OCI-LY3 (cell line): ENCODE measurements around the gene DAB1.

Source experiments
- H2AFZ ChIP-seq: fragments of 200-600, 300-600 bp; shearing (Covaris generic); 2 replicates; pipeline ENCODE4 v1.6.0; 2014; ENCODE audit warnings: antibody characterized with exemption, low read depth, low read length
- H3K27ac ChIP-seq: fragments of 200-600, 300-600 bp; sonication (generic); 2 replicates; pipeline ENCODE4 v1.5.1; 2014; ENCODE audit warnings: mild to moderate bottlenecking, low read length, moderate library complexity, mixed read lengths
- H3K27me3 ChIP-seq: fragments of 200-600, 300-600 bp; sonication (generic); 2 replicates; pipeline ENCODE4 v1.6.1; 2014; ENCODE audit warnings: low read depth, low read length, mixed read lengths
- H3K36me3 ChIP-seq: fragments of 200-600, 300-600 bp; sonication (generic); replicated peaks from 2 replicates; pipeline ENCODE3; 2014; ENCODE audit warnings: low read depth, low read length, mixed read lengths
- H3K4me1 ChIP-seq: fragments of 300-600, 200-600 bp; sonication (generic); 2 replicates; pipeline ENCODE4 v1.6.1; 2014; ENCODE audit warnings: low read length, mixed read lengths
- H3K4me2 ChIP-seq: fragments of 200-600, 300-600 bp; sonication (generic); 2 replicates; pipeline ENCODE4 v1.6.1; 2014; ENCODE audit warnings: low read length, mixed read lengths
- H3K4me3 ChIP-seq: fragments of 300-600, 200-600 bp; sonication (generic); 2 replicates; pipeline ENCODE4 v1.5.1; 2014; ENCODE audit warnings: antibody characterized with exemption, mild to moderate bottlenecking, low read length, moderate library complexity
- H3K79me2 ChIP-seq: fragments of 300-600, 200-600 bp; shearing (Covaris generic); 2 replicates; pipeline ENCODE4 v1.6.1; 2014; ENCODE audit warnings: mild to moderate bottlenecking, low read length, mixed read lengths
- H3K9ac ChIP-seq: fragments of 300-600, 200-600 bp; shearing (Covaris generic); 2 replicates; pipeline ENCODE4 v1.6.0; 2014; ENCODE audit warnings: mild to moderate bottlenecking, low read length, moderate library complexity
- H3K9me3 ChIP-seq: fragments of 200-600, 300-600 bp; shearing (Covaris generic); 2 replicates; pipeline ENCODE4 v1.6.1; 2014; ENCODE audit warnings: low read length, mixed read lengths; ENCODE audit not compliant: insufficient read depth
- H4K20me1 ChIP-seq: fragments of 200-600, 300-600 bp; sonication (generic); 2 replicates; pipeline ENCODE4 v1.6.1; 2016; ENCODE audit warnings: low read length, mixed read lengths; ENCODE audit not compliant: insufficient read depth
- EZH2phosphoT487 ChIP-seq: fragments of 200-600 bp; shearing (Covaris generic); IDR thresholded peaks from 2 replicates; pipeline ENCODE4 v1.6.1; 2018; ENCODE audit warnings: antibody characterized with exemption, mixed run types, low read depth
- TF ChIP-seq, protein P1 (sequence below): fragments of 200-600, 300-600 bp; sonication (generic); IDR thresholded peaks from 2 replicates; pipeline ENCODE4 v1.5.1; 2014; ENCODE audit warnings: antibody characterized with exemption, low read length, low read depth

The DAB1 gene

DNA sequence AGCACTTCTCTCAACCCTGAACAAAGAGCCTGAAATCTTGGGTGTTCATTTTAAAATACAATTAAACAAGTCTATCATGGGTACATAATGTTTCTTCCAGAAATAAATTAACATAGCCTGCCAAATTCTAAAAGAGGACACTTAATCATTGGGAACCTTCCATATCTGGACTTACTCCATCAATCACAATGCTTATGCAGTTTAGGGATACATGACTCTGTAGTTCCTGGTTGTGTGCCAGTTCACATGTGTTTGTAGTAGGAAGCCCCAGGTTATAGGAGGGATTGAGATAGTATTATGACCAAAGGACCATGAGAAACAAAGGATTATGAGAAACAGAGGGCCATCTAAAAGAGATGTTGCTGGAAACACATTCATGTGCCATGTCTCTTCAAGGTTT is 19.1 kb upstream of the DAB1 start:
- H2AFZ ChIP-seq, result no peak overlapping the region
- H3K4me1 ChIP-seq, result no peaks in the 10 kb centered on the region
- no peak overlapping the region for H3K4me3 ChIP-seq
- H3K27ac ChIP-seq, result no peak overlapping the region
- H3K9ac ChIP-seq, result no peak overlapping the region
- no peak overlapping the region for H3K4me2 ChIP-seq
- H4K20me1 ChIP-seq, result no peaks in the 10 kb centered on the region
- no peaks in the 10 kb centered on the region for H3K36me3 ChIP-seq
- no peaks in the 10 kb centered on the region for H3K9me3 ChIP-seq
- TF ChIP-seq EZH2phosphoT487, result no peak
- TF ChIP-seq, protein P1, sequence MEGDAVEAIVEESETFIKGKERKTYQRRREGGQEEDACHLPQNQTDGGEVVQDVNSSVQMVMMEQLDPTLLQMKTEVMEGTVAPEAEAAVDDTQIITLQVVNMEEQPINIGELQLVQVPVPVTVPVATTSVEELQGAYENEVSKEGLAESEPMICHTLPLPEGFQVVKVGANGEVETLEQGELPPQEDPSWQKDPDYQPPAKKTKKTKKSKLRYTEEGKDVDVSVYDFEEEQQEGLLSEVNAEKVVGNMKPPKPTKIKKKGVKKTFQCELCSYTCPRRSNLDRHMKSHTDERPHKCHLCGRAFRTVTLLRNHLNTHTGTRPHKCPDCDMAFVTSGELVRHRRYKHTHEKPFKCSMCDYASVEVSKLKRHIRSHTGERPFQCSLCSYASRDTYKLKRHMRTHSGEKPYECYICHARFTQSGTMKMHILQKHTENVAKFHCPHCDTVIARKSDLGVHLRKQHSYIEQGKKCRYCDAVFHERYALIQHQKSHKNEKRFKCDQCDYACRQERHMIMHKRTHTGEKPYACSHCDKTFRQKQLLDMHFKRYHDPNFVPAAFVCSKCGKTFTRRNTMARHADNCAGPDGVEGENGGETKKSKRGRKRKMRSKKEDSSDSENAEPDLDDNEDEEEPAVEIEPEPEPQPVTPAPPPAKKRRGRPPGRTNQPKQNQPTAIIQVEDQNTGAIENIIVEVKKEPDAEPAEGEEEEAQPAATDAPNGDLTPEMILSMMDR, result no peak
- no peaks in the 10 kb centered on the region for H3K79me2 ChIP-seq
- no peaks in the 10 kb centered on the region for H3K27me3 ChIP-seq

GRCh38 chr1:57440096-57440495 is 16.2 kb upstream of the DAB1 start:
- Histone ChIP-seq H3K4me2 (no peak overlapping the region), H3K4me1 (no peaks in the 10 kb centered on the region), H3K27me3 (no peaks in the 10 kb centered on the region), H3K79me2 (no peaks in the 10 kb centered on the region), H3K4me3 (no peak overlapping the region), H2AFZ (no peak overlapping the region), H3K9ac (no peak overlapping the region), H3K36me3 (no peaks in the 10 kb centered on the region), H3K27ac (no peak overlapping the region), H3K9me3 (no peaks in the 10 kb centered on the region), H4K20me1 (no peaks in the 10 kb centered on the region)
- no peak for TF ChIP-seq EZH2phosphoT487
- TF ChIP-seq, protein P1, result no peak

- H2AFZ ChIP-seq, result no peak overlapping the region
- no peak overlapping the region for H3K27ac ChIP-seq
- no peaks in the 10 kb centered on the region for H4K20me1 ChIP-seq
- H3K4me2 ChIP-seq, result no peak overlapping the region
- H3K9me3 ChIP-seq, result no peaks in the 10 kb centered on the region
- H3K36me3 ChIP-seq, result no peaks in the 10 kb centered on the region
- no peak overlapping the region for H3K4me3 ChIP-seq
- H3K27me3 ChIP-seq, result no peaks in the 10 kb centered on the region
- no peaks in the 10 kb centered on the region for H3K4me1 ChIP-seq
- no peak overlapping the region for H3K9ac ChIP-seq
- no peaks in the 10 kb centered on the region for H3K79me2 ChIP-seq
- TF ChIP-seq, protein P1, result no peak
- TF ChIP-seq EZH2phosphoT487, result no peak
These were observed 7.5 kb upstream of the DAB1 start for GRCh38 chr1:57431400-57431799.

GRCh38 chr1:57424231-57425027 is 569 bp upstream of the DAB1 start:
- H3K4me2 ChIP-seq, result no peak overlapping the region
- TF ChIP-seq EZH2phosphoT487, result no peak
- TF ChIP-seq, protein P1, result no peak
- H2AFZ ChIP-seq, result no peak overlapping the region

More at GRCh38 chr1:57424231-57425027, 569 bp upstream of the DAB1 start:
- H3K9ac ChIP-seq, result no peak overlapping the region
- no peaks in the 10 kb centered on the region for H3K9me3 ChIP-seq
- no peak overlapping the region for H3K4me3 ChIP-seq
- H3K27me3 ChIP-seq, result no peaks in the 10 kb centered on the region
- H3K79me2 ChIP-seq, result no peaks in the 10 kb centered on the region
- no peak overlapping the region for H3K27ac ChIP-seq
- H4K20me1 ChIP-seq, result no peaks in the 10 kb centered on the region
- no peaks in the 10 kb centered on the region for H3K4me1 ChIP-seq
- H3K36me3 ChIP-seq, result no peaks in the 10 kb centered on the region
